T-helper 1 cell treated with Interleukin-12 subunit alpha and Interleukin-12 subunit beta and Interleukin-4 antibody, amounts not matched to agents 30 ng/mL and 1 ng/mL, for 36 hours (primary cell): ENCODE data around the gene PCDHB9. TPM values are rescaled to one million over a fixed set of nuclear protein-coding genes. Genes with fewer than 3 reads are reported as not detected.

ENCODE experiments used
- intact Hi-C: fragments of 100-400 bp; cut with micrococcal nuclease; formaldehyde crosslinking; loops from one replicate; pipeline ENCODE4 v1.15.1; 2024
- total RNA-seq: library from RNA; stranded (reverse); gene quantifications from 2 replicates; pipeline ENCODE4 v1.2.3, GENCODE V29; 2022

The PCDHB9 gene
- total RNA-seq, 1 donor from 2014 or later: not detected

DNA sequence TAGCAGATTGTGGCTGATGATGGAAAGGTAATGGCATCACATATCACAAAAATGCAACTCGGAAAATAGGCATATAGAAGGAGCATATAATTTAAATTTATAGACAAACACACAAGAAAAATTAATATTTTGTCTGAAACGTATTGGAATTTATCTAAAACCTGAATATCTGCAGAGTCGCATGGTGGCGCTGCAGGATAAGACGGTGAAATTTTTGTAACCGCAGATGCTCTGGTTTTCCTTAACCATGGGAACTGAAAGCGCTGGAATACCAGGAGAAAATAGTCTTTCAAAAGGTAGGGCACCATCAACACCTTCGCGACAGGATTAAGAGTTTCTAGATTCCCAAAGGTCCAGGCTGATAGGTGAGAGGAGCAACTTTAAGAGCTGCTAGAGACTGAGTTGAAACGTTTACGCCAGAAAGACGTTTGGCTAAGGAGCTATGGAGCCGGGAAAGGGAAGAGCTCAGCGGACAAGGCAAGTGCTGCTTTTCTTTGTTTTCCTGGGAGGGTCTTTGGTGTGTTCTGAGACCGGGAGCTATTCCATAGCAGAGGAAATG is 47.2 kb downstream of the PCDHB9 start:
- intact Hi-C loops: loop anchor here (10.0 kb wide), 3 partner anchors 131 to 389 kb away; partner anchors contain the start of genes PCDHA8, PCDHA9, PCDHGA5 and PCDHGA9

DNA sequence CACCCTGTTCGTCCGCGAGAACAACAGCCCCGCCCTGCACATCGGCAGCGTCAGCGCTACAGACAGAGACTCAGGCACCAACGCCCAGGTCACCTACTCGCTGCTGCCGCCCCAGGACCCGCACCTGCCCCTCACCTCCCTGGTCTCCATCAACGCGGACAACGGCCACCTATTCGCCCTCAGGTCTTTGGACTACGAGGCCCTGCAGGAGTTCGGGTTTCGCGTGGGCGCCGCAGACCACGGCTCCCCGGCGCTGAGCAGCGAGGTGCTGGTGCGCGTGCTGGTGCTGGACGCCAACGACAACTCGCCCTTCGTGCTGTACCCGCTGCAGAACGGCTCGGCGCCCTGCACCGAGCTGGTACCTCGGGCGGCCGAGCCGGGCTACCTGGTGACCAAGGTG is 49.0 kb downstream of the PCDHB9 start:
- intact Hi-C loops: loop anchor here (10.0 kb wide), 3 partner anchors 129 to 391 kb away; partner anchors contain the start of genes PCDHA8, PCDHA9, PCDHGA5 and PCDHGA9

DNA sequence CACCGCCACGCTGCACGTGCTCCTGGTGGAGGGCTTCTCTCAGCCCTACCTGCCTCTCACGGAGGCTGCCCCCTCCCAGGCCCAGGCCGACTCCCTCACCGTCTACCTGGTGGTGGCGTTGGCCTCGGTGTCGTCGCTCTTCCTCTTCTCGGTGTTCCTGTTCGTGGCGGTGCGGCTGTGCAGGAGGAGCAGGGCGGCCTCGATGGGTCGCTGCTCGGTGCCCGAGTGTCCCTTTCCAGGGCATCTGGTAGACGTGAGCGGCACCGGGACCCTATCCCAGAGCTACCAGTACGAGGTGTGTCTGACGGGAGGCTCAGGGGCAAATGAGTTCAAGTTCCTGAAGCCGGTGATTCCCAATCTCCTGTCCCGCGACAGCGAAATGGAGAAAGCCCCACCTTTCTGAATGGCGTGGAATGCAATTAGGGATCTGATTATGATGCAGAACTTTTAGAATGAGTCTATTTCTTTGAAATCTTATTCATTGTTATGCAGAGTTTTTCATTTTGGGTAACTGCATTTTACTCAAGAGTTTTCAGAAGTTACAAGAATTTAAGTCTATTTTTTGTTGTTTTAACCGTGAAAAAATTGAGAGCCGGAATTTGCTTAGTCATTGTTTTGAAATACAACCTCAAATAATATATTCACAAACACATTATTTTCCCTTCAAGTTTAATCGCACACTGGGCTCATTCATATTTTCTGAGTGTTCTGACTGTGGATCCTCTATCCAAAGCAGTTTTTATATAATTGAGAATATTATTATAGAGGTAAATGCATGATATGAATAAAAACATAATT is 49.8 kb downstream of the PCDHB9 start:
- intact Hi-C loops: loop anchor here (10.0 kb wide), 3 partner anchors 128 to 392 kb away; partner anchors contain the start of genes PCDHA8, PCDHA9, PCDHGA5 and PCDHGA9

Other genes starting within 250 kb of the PCDHB9 start
- not detected in 2 replicates for gene PCDHAC2, start 220.7 kb upstream of the PCDHB9 start, total RNA-seq
- gene PCDHB1, start 135.8 kb upstream of the PCDHB9 start, total RNA-seq: not detected in 2 replicates
- gene PCDHB2, start 92.5 kb upstream of the PCDHB9 start, total RNA-seq: 0.07 TPM in 1 of 2 replicates, not detected in the other
- not detected in 2 replicates for gene PCDHB3, start 86.7 kb upstream of the PCDHB9 start, total RNA-seq
- gene PCDHB4, start 65.3 kb upstream of the PCDHB9 start, total RNA-seq: not detected in 2 replicates
- not detected in 2 replicates for gene PCDHB5, start 52.0 kb upstream of the PCDHB9 start, total RNA-seq
- gene PCDHB6, start 37.1 kb upstream of the PCDHB9 start, total RNA-seq: not detected in 2 replicates
- not detected in 2 replicates for gene PCDHB7, start 14.5 kb upstream of the PCDHB9 start, total RNA-seq
- not detected in 2 replicates for gene PCDHB8, start 9.4 kb upstream of the PCDHB9 start, total RNA-seq
- not detected in 2 replicates for gene PCDHB16, start 4.8 kb upstream of the PCDHB9 start, total RNA-seq
- gene PCDHB10, start 5.2 kb downstream of the PCDHB9 start, total RNA-seq: not detected in 2 replicates
- not detected in 2 replicates for gene PCDHB11, start 12.5 kb downstream of the PCDHB9 start, total RNA-seq
- gene PCDHB12, start 21.6 kb downstream of the PCDHB9 start, total RNA-seq: not detected in 2 replicates
- not detected in 2 replicates for gene PCDHB13, start 26.8 kb downstream of the PCDHB9 start, total RNA-seq
- gene PCDHB14, start 36.2 kb downstream of the PCDHB9 start, total RNA-seq: not detected in 2 replicates
- gene PCDHB15, start 58.2 kb downstream of the PCDHB9 start, total RNA-seq: not detected in 2 replicates
- 0.44 and 0.56 TPM in 2 replicates for gene SLC25A2, start 116.9 kb downstream of the PCDHB9 start, total RNA-seq
- gene TAF7, start 133.6 kb downstream of the PCDHB9 start, total RNA-seq: 61.0 and 65.9 TPM in 2 replicates
- 0.15 and 0.17 TPM in 2 replicates for gene PCDHGA1, start 143.4 kb downstream of the PCDHB9 start, total RNA-seq
- 0.05 and 0.07 TPM in 2 replicates for gene PCDHGA2, start 151.6 kb downstream of the PCDHB9 start, total RNA-seq
- gene PCDHGA3, start 156.7 kb downstream of the PCDHB9 start, total RNA-seq: 0.07 and 0.34 TPM in 2 replicates
- gene PCDHGB1, start 162.9 kb downstream of the PCDHB9 start, total RNA-seq: 0.15 and 0.17 TPM in 2 replicates
- 0.74 and 0.98 TPM in 2 replicates for gene PCDHGA4, start 167.9 kb downstream of the PCDHB9 start, total RNA-seq
- gene PCDHGB2, start 172.8 kb downstream of the PCDHB9 start, total RNA-seq: 1.0 and 1.3 TPM in 2 replicates
- gene PCDHGA5, start 177.0 kb downstream of the PCDHB9 start, total RNA-seq: 0.46 and 0.49 TPM in 2 replicates
- gene PCDHGB3, start 183.1 kb downstream of the PCDHB9 start, total RNA-seq: 0.88 and 1.3 TPM in 2 replicates
- 0.44 and 0.80 TPM in 2 replicates for gene PCDHGA6, start 186.7 kb downstream of the PCDHB9 start, total RNA-seq
- 0.15 and 0.24 TPM in 2 replicates for gene PCDHGA7, start 195.6 kb downstream of the PCDHB9 start, total RNA-seq
- 0.17 TPM in 2 replicates for gene PCDHGB4, start 200.5 kb downstream of the PCDHB9 start, total RNA-seq
- 0.07 and 0.15 TPM in 2 replicates for gene PCDHGA8, start 205.5 kb downstream of the PCDHB9 start, total RNA-seq
- 0.46 and 0.66 TPM in 2 replicates for gene PCDHGB5, start 210.8 kb downstream of the PCDHB9 start, total RNA-seq
- 0.17 and 0.27 TPM in 2 replicates for gene PCDHGA9, start 215.6 kb downstream of the PCDHB9 start, total RNA-seq
- gene PCDHGB6, start 220.9 kb downstream of the PCDHB9 start, total RNA-seq: 0.22 and 0.37 TPM in 2 replicates
- gene PCDHGA10, start 225.8 kb downstream of the PCDHB9 start, total RNA-seq: 0.20 and 0.27 TPM in 2 replicates
- 0.07 and 0.29 TPM in 2 replicates for gene PCDHGB7, start 230.5 kb downstream of the PCDHB9 start, total RNA-seq
- gene PCDHGA11, start 233.9 kb downstream of the PCDHB9 start, total RNA-seq: 0.24 and 0.32 TPM in 2 replicates
- 0.12 and 0.20 TPM in 2 replicates for gene PCDHGA12, start 243.3 kb downstream of the PCDHB9 start, total RNA-seq